ENCODE data around the gene CHMP2A.

DNA sequence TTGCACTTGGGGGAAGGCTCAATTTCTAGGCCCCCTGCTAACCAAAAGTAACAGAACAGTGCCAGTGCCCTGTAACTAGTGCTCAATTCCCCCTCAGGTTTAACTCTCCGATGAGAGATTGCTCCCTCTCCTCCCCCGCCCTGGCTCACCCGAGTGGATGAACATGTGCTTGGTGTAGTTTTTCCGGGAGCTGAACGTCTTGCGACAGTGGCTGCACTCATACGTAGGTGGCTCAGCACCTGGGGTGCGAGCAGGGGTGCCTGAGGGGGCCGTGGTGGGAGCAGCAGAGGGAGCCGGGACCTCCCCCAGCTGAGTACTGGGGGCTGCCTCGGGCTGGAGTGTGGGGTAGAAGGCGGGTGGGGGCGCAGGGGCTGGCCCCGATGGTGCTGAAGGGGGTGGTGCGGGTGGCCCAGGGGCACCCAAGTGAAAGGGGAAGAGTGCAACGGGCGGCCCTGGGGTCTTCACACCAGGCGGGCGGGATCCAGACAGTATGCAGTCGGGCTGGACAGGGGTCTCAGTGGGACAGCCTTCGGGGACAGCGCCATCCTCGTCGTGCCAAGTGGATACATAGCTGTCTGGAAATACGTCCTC is 38.6 kb downstream of the CHMP2A start:
- no peak for TF ChIP-seq EZH2 (IDR thresholded peaks at IDR 0.05; ENCODE audit: insufficient read depth, poor library complexity, severe bottlenecking)
- TF ChIP-seq EZH2phosphoT487 (IDR thresholded peaks at IDR 0.05; ENCODE audit: insufficient read depth, low read depth): no peak

Measured in GM23248 (cell line).